WI38 (cell line): ENCODE data around the gene CTSL.
A peak's percentile ranks its signal among the peaks of the same experiment; 100 is the strongest.

Experiments
- H3K4me3 ChIP-seq: 2 replicates; pipeline ENCODE4 v1.5.1; 2011; ENCODE audit warnings: low read depth, mild to moderate bottlenecking, control low read depth, low read length
- CTCF ChIP-seq: IDR thresholded peaks from 2 replicates; pipeline ENCODE4 v1.5.1; 2012; ENCODE audit warnings: low read depth, mild to moderate bottlenecking, control low read depth, low read length

The CTSL gene

GRCh38 chr9:87708986-87709728 is 16.8 kb upstream of the CTSL start:
- TF ChIP-seq CTCF = no peak
- H3K4me3 ChIP-seq = no peak overlapping the region

GRCh38 chr9:87710443-87710842 is 15.5 kb upstream of the CTSL start:
- TF ChIP-seq CTCF = no peak
- no peak overlapping the region for H3K4me3 ChIP-seq

- H3K4me3 ChIP-seq = no peak overlapping the region
- no peak for TF ChIP-seq CTCF
Measured at GRCh38 chr9:87711857-87712800, 13.8 kb upstream of the CTSL start.

GRCh38 chr9:87712801-87713277 is 13.1 kb upstream of the CTSL start:
- H3K4me3 ChIP-seq = no peak overlapping the region
- no peak for TF ChIP-seq CTCF

GRCh38 chr9:87713278-87713987 is 12.5 kb upstream of the CTSL start:
- peak overlapping the region; percentile 47 for H3K4me3 ChIP-seq
- TF ChIP-seq CTCF = no peak

GRCh38 chr9:87713988-87714330 is 12.0 kb upstream of the CTSL start:
- no peak for TF ChIP-seq CTCF
- peak overlapping the region; percentile 47 for H3K4me3 ChIP-seq
